H9 (cell line): ENCODE results near the gene STIM2. TPM values are rescaled to one million over a fixed set of nuclear protein-coding genes. Genes with fewer than 3 reads are reported as not detected.

Experiments
- DNase-seq: peaks from one replicate; pipeline ENCODE4 v3.0.0-alpha.2; 2017
- H2AFZ ChIP-seq: one replicate; pipeline ENCODE4 v1.6.1; 2013; ENCODE audit warnings: mild to moderate bottlenecking, low read length, control low read depth, moderate library complexity
- H2AK5ac ChIP-seq: 2 replicates; pipeline ENCODE4 v1.6.1; 2013; ENCODE audit warnings: low read length, control low read depth, mixed read lengths; ENCODE audit not compliant: insufficient read length
- H2BK120ac ChIP-seq: one replicate; pipeline ENCODE4 v1.6.1; 2013; ENCODE audit warnings: low read depth, mild to moderate bottlenecking, low read length, control low read depth, inconsistent platforms; ENCODE audit not compliant: poor library complexity, severe bottlenecking
- H2BK12ac ChIP-seq: 2 replicates; pipeline ENCODE4 v1.6.1; 2013; ENCODE audit warnings: low read length, control low read depth, mixed read lengths, low read depth; ENCODE audit not compliant: insufficient read length
- H2BK15ac ChIP-seq: 2 replicates; pipeline ENCODE4 v1.6.1; 2013; ENCODE audit warnings: low read depth, low read length, control low read depth
- H2BK20ac ChIP-seq: one replicate; pipeline ENCODE4 v1.6.1; 2013; ENCODE audit warnings: low read depth, mild to moderate bottlenecking, low read length, control low read depth, inconsistent platforms; ENCODE audit not compliant: poor library complexity, severe bottlenecking
- H2BK5ac ChIP-seq: 2 replicates; pipeline ENCODE4 v1.6.1; 2013; ENCODE audit warnings: low read length, control low read depth, mixed read lengths; ENCODE audit not compliant: insufficient read length
- H3K14ac ChIP-seq: 2 replicates; pipeline ENCODE4 v1.6.1; 2013; ENCODE audit warnings: low read length, control low read depth; ENCODE audit not compliant: insufficient read depth
- H3K18ac ChIP-seq: 2 replicates; pipeline ENCODE4 v1.6.1; 2013; ENCODE audit warnings: low read depth, mild to moderate bottlenecking, mixed read lengths, low read length, control low read depth; ENCODE audit not compliant: insufficient read length
- H3K23ac ChIP-seq: 2 replicates; pipeline ENCODE4 v1.6.1; 2013; ENCODE audit warnings: low read length, control low read depth, mixed read lengths, low read depth; ENCODE audit not compliant: insufficient read length
- H3K23me2 ChIP-seq: 2 replicates; pipeline ENCODE4 v1.6.1; 2013; ENCODE audit warnings: low read depth, mild to moderate bottlenecking, mixed read lengths, low read length, control low read depth; ENCODE audit not compliant: insufficient read length, poor library complexity, severe bottlenecking
- H3K27ac ChIP-seq: 2 replicates; pipeline ENCODE4 v1.5.1; 2013; ENCODE audit warnings: low read length, control low read depth, mixed read lengths, low read depth; ENCODE audit not compliant: insufficient read length
- H3K27me3 ChIP-seq: 2 replicates; pipeline ENCODE4 v1.6.1; 2013; ENCODE audit warnings: low read length, control low read depth, inconsistent platforms; ENCODE audit not compliant: insufficient read depth
- H3K4ac ChIP-seq: 2 replicates; pipeline ENCODE4 v1.6.1; 2013; ENCODE audit warnings: low read depth, mild to moderate bottlenecking, control low read depth, inconsistent platforms, low read length, moderate library complexity
- H3K4me1 ChIP-seq: 2 replicates; pipeline ENCODE4 v1.6.1; 2013; ENCODE audit warnings: low read length, control low read depth, inconsistent platforms; ENCODE audit not compliant: insufficient read depth
- H3K4me2 ChIP-seq: 2 replicates; pipeline ENCODE4 v1.6.1; 2013; ENCODE audit warnings: low read length, control low read depth, mixed read lengths; ENCODE audit not compliant: insufficient read length, insufficient read depth
- H3K56ac ChIP-seq: 2 replicates; pipeline ENCODE4 v1.6.1; 2013; ENCODE audit warnings: low read depth, mild to moderate bottlenecking, mixed read lengths, low read length, control low read depth; ENCODE audit not compliant: insufficient read length
- H3K79me1 ChIP-seq: 2 replicates; pipeline ENCODE4 v1.6.1; 2013; ENCODE audit warnings: low read depth, mild to moderate bottlenecking, moderate library complexity, low read length, control low read depth, inconsistent platforms; ENCODE audit not compliant: insufficient read depth, poor library complexity, severe bottlenecking
- H3K79me2 ChIP-seq: 2 replicates; pipeline ENCODE4 v1.6.1; 2013; ENCODE audit warnings: low read length, control low read depth, inconsistent platforms; ENCODE audit not compliant: insufficient read depth
- H3K9ac ChIP-seq: 2 replicates; pipeline ENCODE4 v1.6.1; 2013; ENCODE audit warnings: low read length, control low read depth, mixed read lengths; ENCODE audit not compliant: insufficient read length; ENCODE audit errors: extremely low read depth
- H3K9me3 ChIP-seq: one replicate; pipeline ENCODE4 v1.6.1; 2013; ENCODE audit warnings: low read depth, low read length, inconsistent platforms; ENCODE audit not compliant: control insufficient read depth
- H3T11ph ChIP-seq: one replicate; pipeline ENCODE4 v1.6.1; 2013; ENCODE audit warnings: mild to moderate bottlenecking, low read length, control low read depth, inconsistent platforms
- H4K20me1 ChIP-seq: one replicate; pipeline ENCODE4 v1.6.1; 2013; ENCODE audit not compliant: control insufficient read depth, insufficient read length, insufficient read depth
- H4K5ac ChIP-seq: 2 replicates; pipeline ENCODE4 v1.6.1; 2013; ENCODE audit warnings: low read depth, mild to moderate bottlenecking, mixed read lengths, low read length, control low read depth; ENCODE audit not compliant: insufficient read length
- H4K8ac ChIP-seq: replicated peaks from 2 replicates; pipeline ENCODE4 v1.6.1; 2013; ENCODE audit warnings: low read length, control low read depth, mixed read lengths, low read depth; ENCODE audit not compliant: insufficient read length
- H4K91ac ChIP-seq: 2 replicates; pipeline ENCODE4 v1.6.1; 2013; ENCODE audit warnings: low read depth, mild to moderate bottlenecking, moderate library complexity, mixed read lengths, low read length, control low read depth; ENCODE audit not compliant: insufficient read length
- H3K27ac Mint-ChIP-seq, 3 experiments: 2 replicates in 2 of 3; 3 replicates in 1 of 3; pipeline ENCODE4 v1.8.0; 2020 to 2021; ENCODE audit warnings: mixed read lengths in 3 of 3, mild to moderate bottlenecking in 1 of 3, moderate library complexity in 1 of 3
- H3K27me3 Mint-ChIP-seq: 2 replicates; pipeline ENCODE4 v1.8.0; 2021; ENCODE audit warnings: low read depth, mild to moderate bottlenecking, moderate library complexity, mixed read lengths
- H3K36me3 Mint-ChIP-seq, 3 experiments: 2 replicates in 2 of 3; 3 replicates in 1 of 3; pipeline ENCODE4 v1.8.0; 2020 to 2021; ENCODE audit warnings: low read depth in 3 of 3, mixed read lengths in 3 of 3; ENCODE audit not compliant: insufficient read depth in 1 of 3
- H3K4me1 Mint-ChIP-seq, 2 experiments: 2 replicates each; pipeline ENCODE4 v1.8.0; 2020; ENCODE audit warnings: mixed read lengths in 2 of 2
- H3K4me3 Mint-ChIP-seq, 2 experiments: 2 replicates in 1 of 2; 3 replicates in 1 of 2; pipeline ENCODE4 v1.8.0; 2020 to 2021; ENCODE audit warnings: mild to moderate bottlenecking in 2 of 2, mixed read lengths in 2 of 2, moderate library complexity in 1 of 2
- H3K9me3 Mint-ChIP-seq, 2 experiments: 2 replicates in 1 of 2; 3 replicates in 1 of 2; pipeline ENCODE4 v1.8.0; 2020; ENCODE audit warnings: mild to moderate bottlenecking in 2 of 2, mixed read lengths in 2 of 2, moderate library complexity in 1 of 2
- CTCF ChIP-seq: fragments of 200-600 bp; sonication (generic); conservative IDR thresholded peaks from 3 replicates; pipeline ENCODE4 v1.8.0; 2021; ENCODE audit warnings: antibody characterized with exemption, mild to moderate bottlenecking
- whole genome bisulfite sequencing: extraction: QIAGEN DNeasy Blood & Tissue Kit; methylation state at CpG from one replicate; pipeline ENCODE4 v1.1.7; 2013; ENCODE audit warnings: missing lambda C conversion rate, low lambda C conversion rate, mixed read lengths; ENCODE audit not compliant: insufficient read length; ENCODE audit errors: extremely low coverage; 5-methylcytosine and 5-hydroxymethylcytosine counted together
- total RNA-seq: library from RNA; stranded (reverse); gene quantifications from 2 replicates; pipeline ENCODE4 v1.2.1, GENCODE V29; 2021

Gene STIM2
- total RNA-seq, 1 experiment from 2014 or later = 26.2 TPM

DNA sequence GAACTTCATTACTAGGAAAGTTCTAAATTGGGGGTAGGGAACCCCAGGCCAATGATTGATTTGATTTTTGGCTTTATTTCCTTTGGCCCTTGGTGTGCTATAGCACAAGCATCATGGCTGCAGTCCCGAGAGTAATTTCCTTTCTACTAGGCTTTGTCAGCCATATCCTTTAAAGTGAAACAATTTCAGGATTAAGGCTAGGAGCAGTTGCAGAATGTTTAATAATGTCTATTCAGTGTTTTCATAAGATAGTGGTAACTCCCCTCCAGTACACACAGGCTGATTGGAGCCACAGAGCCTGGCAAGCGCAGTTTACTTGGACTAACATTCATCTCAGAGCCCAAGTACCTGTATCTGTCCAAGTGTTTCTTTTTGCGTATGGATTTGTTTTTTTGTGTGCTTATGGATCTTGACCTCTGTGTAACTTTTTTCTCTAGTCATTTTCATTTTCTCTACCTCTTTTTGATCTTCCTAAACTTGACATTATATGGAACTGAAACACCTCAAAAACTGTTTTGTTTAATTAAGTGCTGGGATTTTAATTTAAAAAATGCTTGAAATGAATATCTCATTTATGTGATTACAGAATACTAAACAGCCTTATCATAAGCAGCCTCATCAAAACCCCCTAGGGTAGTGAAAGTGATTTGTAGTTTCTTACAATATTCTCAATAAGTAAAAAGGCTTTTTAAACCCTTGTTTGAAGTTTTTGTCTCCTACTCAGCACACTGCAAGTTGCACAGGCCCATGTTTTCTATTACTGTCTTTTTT, 7.5 kb downstream of the STIM2 start:
- Histone ChIP-seq H3K23me2 (no peaks in the 10 kb centered on the region), H3K79me2 (peaks cover 3% of the 10 kb centered on the region; the same call in 1 of the 2 replicates), H3K56ac (no peak overlapping the region), H3K4me2 (no peak overlapping the region), H3K27ac (no peak overlapping the region), H2BK120ac (no peak overlapping the region), H2BK20ac (no peak overlapping the region), H4K8ac (no peak overlapping the region), H3K4me1 (peaks cover 3% of the 10 kb centered on the region; the same call in 1 of the 2 replicates), H3K23ac (no peak overlapping the region), H3K9ac (no peak overlapping the region), H4K5ac (no peak overlapping the region), H3K27me3 (no peaks in the 10 kb centered on the region), H2BK15ac (no peak overlapping the region), H3K9me3 (no peaks in the 10 kb centered on the region), H2BK12ac (no peak overlapping the region), H2AK5ac (no peak overlapping the region), H4K20me1 (no peaks in the 10 kb centered on the region), H3K14ac (no peak overlapping the region), H3K18ac (no peak overlapping the region), H2BK5ac (no peak overlapping the region), H3K4ac (no peak overlapping the region), H3K79me1 (peaks cover 2% of the 10 kb centered on the region), H2AFZ (no peak overlapping the region), H4K91ac (no peak overlapping the region), H3T11ph (no peak overlapping the region)
- no peak overlapping the region for H3K4me3 Mint-ChIP-seq
- WGBS = no CpG with 5 or more reads among the region's 3 CpGs
- no peaks in the 10 kb centered on the region for H3K9me3 Mint-ChIP-seq
- no peak for DNase-seq
- no peaks in the 10 kb centered on the region for H3K36me3 Mint-ChIP-seq
- peaks cover 25 to 43% of the 10 kb centered on the region in 2 experiments for H3K4me1 Mint-ChIP-seq
- 0 out of 2 replicates have a peak, but pooled peaks cover 3% of the 10 kb centered on the region for H3K27me3 Mint-ChIP-seq
- no peak overlapping the region for H3K27ac Mint-ChIP-seq
- TF ChIP-seq CTCF = no peak
